H9 (cell line): ENCODE data around the gene TRIM17. TPM values are rescaled to one million over a fixed set of nuclear protein-coding genes. Genes with fewer than 3 reads are reported as not detected.
A peak's percentile ranks its signal among the peaks of the same experiment; 100 is the strongest.

Experiments
- DNase-seq: peaks from one replicate; pipeline ENCODE4 v3.0.0-alpha.2; 2017
- H2AFZ ChIP-seq: one replicate; pipeline ENCODE4 v1.6.1; 2013; ENCODE audit warnings: mild to moderate bottlenecking, low read length, control low read depth, moderate library complexity
- H2AK5ac ChIP-seq: 2 replicates; pipeline ENCODE4 v1.6.1; 2013; ENCODE audit warnings: low read length, control low read depth, mixed read lengths; ENCODE audit not compliant: insufficient read length
- H2BK120ac ChIP-seq: one replicate; pipeline ENCODE4 v1.6.1; 2013; ENCODE audit warnings: low read depth, mild to moderate bottlenecking, low read length, control low read depth, inconsistent platforms; ENCODE audit not compliant: poor library complexity, severe bottlenecking
- H2BK12ac ChIP-seq: 2 replicates; pipeline ENCODE4 v1.6.1; 2013; ENCODE audit warnings: low read length, control low read depth, mixed read lengths, low read depth; ENCODE audit not compliant: insufficient read length
- H2BK15ac ChIP-seq: 2 replicates; pipeline ENCODE4 v1.6.1; 2013; ENCODE audit warnings: low read depth, low read length, control low read depth
- H2BK20ac ChIP-seq: one replicate; pipeline ENCODE4 v1.6.1; 2013; ENCODE audit warnings: low read depth, mild to moderate bottlenecking, low read length, control low read depth, inconsistent platforms; ENCODE audit not compliant: poor library complexity, severe bottlenecking
- H2BK5ac ChIP-seq: 2 replicates; pipeline ENCODE4 v1.6.1; 2013; ENCODE audit warnings: low read length, control low read depth, mixed read lengths; ENCODE audit not compliant: insufficient read length
- H3K14ac ChIP-seq: 2 replicates; pipeline ENCODE4 v1.6.1; 2013; ENCODE audit warnings: low read length, control low read depth; ENCODE audit not compliant: insufficient read depth
- H3K18ac ChIP-seq: 2 replicates; pipeline ENCODE4 v1.6.1; 2013; ENCODE audit warnings: low read depth, mild to moderate bottlenecking, mixed read lengths, low read length, control low read depth; ENCODE audit not compliant: insufficient read length
- H3K23ac ChIP-seq: 2 replicates; pipeline ENCODE4 v1.6.1; 2013; ENCODE audit warnings: low read length, control low read depth, mixed read lengths, low read depth; ENCODE audit not compliant: insufficient read length
- H3K23me2 ChIP-seq: 2 replicates; pipeline ENCODE4 v1.6.1; 2013; ENCODE audit warnings: low read depth, mild to moderate bottlenecking, mixed read lengths, low read length, control low read depth; ENCODE audit not compliant: insufficient read length, poor library complexity, severe bottlenecking
- H3K27ac ChIP-seq: 2 replicates; pipeline ENCODE4 v1.5.1; 2013; ENCODE audit warnings: low read length, control low read depth, mixed read lengths, low read depth; ENCODE audit not compliant: insufficient read length
- H3K27me3 ChIP-seq: 2 replicates; pipeline ENCODE4 v1.6.1; 2013; ENCODE audit warnings: low read length, control low read depth, inconsistent platforms; ENCODE audit not compliant: insufficient read depth
- H3K4ac ChIP-seq: 2 replicates; pipeline ENCODE4 v1.6.1; 2013; ENCODE audit warnings: low read depth, mild to moderate bottlenecking, control low read depth, inconsistent platforms, low read length, moderate library complexity
- H3K4me1 ChIP-seq: 2 replicates; pipeline ENCODE4 v1.6.1; 2013; ENCODE audit warnings: low read length, control low read depth, inconsistent platforms; ENCODE audit not compliant: insufficient read depth
- H3K4me2 ChIP-seq: 2 replicates; pipeline ENCODE4 v1.6.1; 2013; ENCODE audit warnings: low read length, control low read depth, mixed read lengths; ENCODE audit not compliant: insufficient read length, insufficient read depth
- H3K56ac ChIP-seq: 2 replicates; pipeline ENCODE4 v1.6.1; 2013; ENCODE audit warnings: low read depth, mild to moderate bottlenecking, mixed read lengths, low read length, control low read depth; ENCODE audit not compliant: insufficient read length
- H3K79me1 ChIP-seq: 2 replicates; pipeline ENCODE4 v1.6.1; 2013; ENCODE audit warnings: low read depth, mild to moderate bottlenecking, moderate library complexity, low read length, control low read depth, inconsistent platforms; ENCODE audit not compliant: insufficient read depth, poor library complexity, severe bottlenecking
- H3K79me2 ChIP-seq: 2 replicates; pipeline ENCODE4 v1.6.1; 2013; ENCODE audit warnings: low read length, control low read depth, inconsistent platforms; ENCODE audit not compliant: insufficient read depth
- H3K9ac ChIP-seq: 2 replicates; pipeline ENCODE4 v1.6.1; 2013; ENCODE audit warnings: low read length, control low read depth, mixed read lengths; ENCODE audit not compliant: insufficient read length; ENCODE audit errors: extremely low read depth
- H3K9me3 ChIP-seq: one replicate; pipeline ENCODE4 v1.6.1; 2013; ENCODE audit warnings: low read depth, low read length, inconsistent platforms; ENCODE audit not compliant: control insufficient read depth
- H3T11ph ChIP-seq: one replicate; pipeline ENCODE4 v1.6.1; 2013; ENCODE audit warnings: mild to moderate bottlenecking, low read length, control low read depth, inconsistent platforms
- H4K20me1 ChIP-seq: one replicate; pipeline ENCODE4 v1.6.1; 2013; ENCODE audit not compliant: control insufficient read depth, insufficient read length, insufficient read depth
- H4K5ac ChIP-seq: 2 replicates; pipeline ENCODE4 v1.6.1; 2013; ENCODE audit warnings: low read depth, mild to moderate bottlenecking, mixed read lengths, low read length, control low read depth; ENCODE audit not compliant: insufficient read length
- H4K8ac ChIP-seq: replicated peaks from 2 replicates; pipeline ENCODE4 v1.6.1; 2013; ENCODE audit warnings: low read length, control low read depth, mixed read lengths, low read depth; ENCODE audit not compliant: insufficient read length
- H4K91ac ChIP-seq: 2 replicates; pipeline ENCODE4 v1.6.1; 2013; ENCODE audit warnings: low read depth, mild to moderate bottlenecking, moderate library complexity, mixed read lengths, low read length, control low read depth; ENCODE audit not compliant: insufficient read length
- H3K27ac Mint-ChIP-seq, 3 experiments: 2 replicates in 2 of 3; 3 replicates in 1 of 3; pipeline ENCODE4 v1.8.0; 2020 to 2021; ENCODE audit warnings: mixed read lengths in 3 of 3, mild to moderate bottlenecking in 1 of 3, moderate library complexity in 1 of 3
- H3K27me3 Mint-ChIP-seq: 2 replicates; pipeline ENCODE4 v1.8.0; 2021; ENCODE audit warnings: low read depth, mild to moderate bottlenecking, moderate library complexity, mixed read lengths
- H3K36me3 Mint-ChIP-seq, 3 experiments: 2 replicates in 2 of 3; 3 replicates in 1 of 3; pipeline ENCODE4 v1.8.0; 2020 to 2021; ENCODE audit warnings: low read depth in 3 of 3, mixed read lengths in 3 of 3; ENCODE audit not compliant: insufficient read depth in 1 of 3
- H3K4me1 Mint-ChIP-seq, 2 experiments: 2 replicates each; pipeline ENCODE4 v1.8.0; 2020; ENCODE audit warnings: mixed read lengths in 2 of 2
- H3K4me3 Mint-ChIP-seq, 2 experiments: 2 replicates in 1 of 2; 3 replicates in 1 of 2; pipeline ENCODE4 v1.8.0; 2020 to 2021; ENCODE audit warnings: mild to moderate bottlenecking in 2 of 2, mixed read lengths in 2 of 2, moderate library complexity in 1 of 2
- H3K9me3 Mint-ChIP-seq, 2 experiments: 2 replicates in 1 of 2; 3 replicates in 1 of 2; pipeline ENCODE4 v1.8.0; 2020; ENCODE audit warnings: mild to moderate bottlenecking in 2 of 2, mixed read lengths in 2 of 2, moderate library complexity in 1 of 2
- WGBS: extraction: QIAGEN DNeasy Blood & Tissue Kit; methylation state at CpG from one replicate; pipeline ENCODE4 v1.1.7; 2013; ENCODE audit warnings: missing lambda C conversion rate, low lambda C conversion rate, mixed read lengths; ENCODE audit not compliant: insufficient read length; ENCODE audit errors: extremely low coverage; 5-methylcytosine and 5-hydroxymethylcytosine counted together
- total RNA-seq: library from RNA; stranded (reverse); gene quantifications from 2 replicates; pipeline ENCODE4 v1.2.1, GENCODE V29; 2021
- TF ChIP-seq, protein P1 (sequence below): fragments of 200-600 bp; sonication (generic); conservative IDR thresholded peaks from 3 replicates; pipeline ENCODE4 v1.8.0; 2021; ENCODE audit warnings: antibody characterized with exemption, mild to moderate bottlenecking

Gene TRIM17
- total RNA-seq, 1 experiment from 2014 or later, result 2.8 TPM

DNA sequence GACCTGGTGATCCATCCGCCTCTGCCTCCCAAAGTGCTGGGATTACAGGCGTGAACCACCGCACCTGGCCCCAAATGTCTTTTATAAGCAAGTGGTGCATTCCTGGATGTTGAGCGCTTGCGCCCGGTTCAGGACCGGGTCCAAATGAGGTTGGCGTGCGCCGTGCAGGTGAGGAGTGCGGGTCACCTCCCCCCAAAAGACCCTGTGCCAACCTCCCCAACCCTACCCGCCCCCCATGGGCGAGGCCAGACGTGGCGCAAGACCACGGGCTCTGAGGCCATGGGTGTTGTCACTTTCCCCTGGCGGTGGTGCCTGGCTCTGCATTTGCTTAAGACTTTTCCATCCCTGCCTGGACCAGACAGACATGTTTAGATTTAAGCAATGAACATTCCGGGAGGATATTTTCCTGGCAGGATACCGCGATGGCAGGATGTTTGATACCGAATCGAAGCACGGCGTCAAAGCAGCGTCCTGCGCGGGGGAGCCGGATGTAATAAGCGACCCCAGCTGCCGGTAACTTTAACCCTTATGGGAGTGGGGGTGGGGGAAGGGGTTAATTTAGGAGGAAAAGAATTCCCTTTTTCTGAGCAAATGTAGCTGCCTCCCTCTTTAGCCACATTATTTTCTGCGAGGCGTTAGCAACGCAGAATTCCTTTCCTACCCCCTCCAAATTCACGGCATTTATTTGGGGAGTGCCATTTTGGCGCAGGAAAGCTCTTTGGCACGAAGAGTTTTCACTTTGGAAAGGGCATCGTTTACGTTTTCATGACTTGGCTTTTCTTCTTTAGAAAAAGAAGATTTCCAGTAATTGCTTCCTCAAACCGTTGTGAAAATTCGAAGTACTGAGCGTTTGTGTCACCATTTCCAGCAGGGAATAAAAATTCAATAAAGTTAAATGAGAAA, 42.7 kb upstream of the TRIM17 start:
- WGBS, result no CpG with 5 or more reads among the region's 41 CpGs
- H2AK5ac ChIP-seq, result no peak overlapping the region
- H3K4me2 ChIP-seq, result peak overlapping the region; percentile 77
- H3K23ac ChIP-seq, result no peak overlapping the region
- Mint-ChIP-seq H3K4me3 (peak overlapping the region; percentile 95 to 100), H3K27me3 (peaks cover 54% of the 10 kb centered on the region), H3K36me3 (peaks cover 2 to 3% (median 2%) of the 10 kb centered on the region in 3 experiments; a peak in 5 of 7 replicates), H3K4me1 (peaks cover 27 to 37% of the 10 kb centered on the region in 2 experiments), H3K27ac (no peak overlapping the region), H3K9me3 (no peaks in the 10 kb centered on the region; a peak in 1 of 5 replicates)
- H3K4me1 ChIP-seq, result no peaks in the 10 kb centered on the region
- H4K20me1 ChIP-seq, result no peaks in the 10 kb centered on the region
- H3K56ac ChIP-seq, result no peak overlapping the region
- H3K4ac ChIP-seq, result no peak overlapping the region
- H2BK15ac ChIP-seq, result no peak overlapping the region
- H2BK5ac ChIP-seq, result no peak overlapping the region
- no peak overlapping the region for H3K27ac ChIP-seq
- H3K9me3 ChIP-seq, result no peaks in the 10 kb centered on the region
- no peak overlapping the region for H2BK120ac ChIP-seq
- no peak overlapping the region for H3T11ph ChIP-seq
- H2BK20ac ChIP-seq, result no peak overlapping the region
- H3K23me2 ChIP-seq, result peaks cover 8% of the 10 kb centered on the region
- no peak overlapping the region for H4K91ac ChIP-seq
- H3K9ac ChIP-seq, result peak overlapping the region; percentile 9
- no peak overlapping the region for H3K14ac ChIP-seq
- no peak overlapping the region for H4K5ac ChIP-seq
- H4K8ac ChIP-seq, result no peak overlapping the region
- H3K79me2 ChIP-seq, result no peaks in the 10 kb centered on the region
- DNase-seq, result peak; percentile 86
- no peak overlapping the region for H2AFZ ChIP-seq
- TF ChIP-seq, protein P1, sequence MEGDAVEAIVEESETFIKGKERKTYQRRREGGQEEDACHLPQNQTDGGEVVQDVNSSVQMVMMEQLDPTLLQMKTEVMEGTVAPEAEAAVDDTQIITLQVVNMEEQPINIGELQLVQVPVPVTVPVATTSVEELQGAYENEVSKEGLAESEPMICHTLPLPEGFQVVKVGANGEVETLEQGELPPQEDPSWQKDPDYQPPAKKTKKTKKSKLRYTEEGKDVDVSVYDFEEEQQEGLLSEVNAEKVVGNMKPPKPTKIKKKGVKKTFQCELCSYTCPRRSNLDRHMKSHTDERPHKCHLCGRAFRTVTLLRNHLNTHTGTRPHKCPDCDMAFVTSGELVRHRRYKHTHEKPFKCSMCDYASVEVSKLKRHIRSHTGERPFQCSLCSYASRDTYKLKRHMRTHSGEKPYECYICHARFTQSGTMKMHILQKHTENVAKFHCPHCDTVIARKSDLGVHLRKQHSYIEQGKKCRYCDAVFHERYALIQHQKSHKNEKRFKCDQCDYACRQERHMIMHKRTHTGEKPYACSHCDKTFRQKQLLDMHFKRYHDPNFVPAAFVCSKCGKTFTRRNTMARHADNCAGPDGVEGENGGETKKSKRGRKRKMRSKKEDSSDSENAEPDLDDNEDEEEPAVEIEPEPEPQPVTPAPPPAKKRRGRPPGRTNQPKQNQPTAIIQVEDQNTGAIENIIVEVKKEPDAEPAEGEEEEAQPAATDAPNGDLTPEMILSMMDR, result peak; percentile 82
- no peaks in the 10 kb centered on the region for H3K79me1 ChIP-seq
- peaks cover 8% of the 10 kb centered on the region; the same call in 1 of the 2 replicates for H3K27me3 ChIP-seq
- no peak overlapping the region for H3K18ac ChIP-seq
- no peak overlapping the region for H2BK12ac ChIP-seq
